GM12891 (cell line): ENCODE measurements around the gene LILRA6.
"Not testable (repeated sequence)": the region's sequence is repeated elsewhere in the genome, so short reads cannot be mapped to it uniquely, and the experiment has no call there.

ENCODE experiments used
- PAX5 ChIP-seq: IDR thresholded peaks from 2 replicates; pipeline ENCODE4 v1.6.1; 2011; ENCODE audit warnings: low read length, moderate library complexity, mild to moderate bottlenecking; ENCODE audit not compliant: insufficient read depth, severe bottlenecking
- POLR2A ChIP-seq: IDR thresholded peaks from 2 replicates; pipeline ENCODE4 v1.6.1; 2011; ENCODE audit warnings: low read depth, low read length, control low read depth
- POLR2AphosphoS5 ChIP-seq: IDR thresholded peaks from 2 replicates; pipeline ENCODE4 v1.6.1; 2011; ENCODE audit warnings: low read depth, low read length, control low read depth
- POU2F2 ChIP-seq: IDR thresholded peaks from 2 replicates; pipeline ENCODE4 v1.6.1; 2011; ENCODE audit warnings: low read depth, mild to moderate bottlenecking, control low read depth, low read length, moderate library complexity
- SPI1 ChIP-seq: IDR thresholded peaks from 2 replicates; pipeline ENCODE4 v1.6.1; 2011; ENCODE audit warnings: low read depth, low read length, control low read depth
- TAF1 ChIP-seq: IDR thresholded peaks from 2 replicates; pipeline ENCODE4 v1.6.1; 2011; ENCODE audit warnings: low read depth, low read length, control low read depth

- TF ChIP-seq POLR2AphosphoS5, TAF1, SPI1, POLR2A, POU2F2, PAX5: not testable (repeated sequence)
These were observed 18.7 kb downstream of the LILRA6 start for GRCh38 chr19:54223937-54224281.
